ENCODE results near the gene STK32B. TPM values are rescaled to one million over a fixed set of nuclear protein-coding genes. Genes with fewer than 3 reads are reported as not detected.

The STK32B gene
- total and polyA plus RNA-seq, 2 donors (not counting 1 experiment from before 2014, with no cell fraction given): 0.22 to 0.30 TPM

GRCh38 chr4:5465529-5465928, 414.2 kb downstream of the STK32B start:
- Mint-ChIP-seq H3K27me3 (no peaks in the 10 kb centered on the region), H3K4me1 (no peaks in the 10 kb centered on the region), H3K27ac (no peak overlapping the region), H3K4me3 (no peak overlapping the region), H3K9me3 (ENCODE audit: insufficient read depth) (no peaks in the 10 kb centered on the region)
- no peak overlapping the region for H3K27ac ChIP-seq (ENCODE audit: low read length in 2 of 2)
- no peak for ATAC-seq (ENCODE audit: low read depth)
- no peaks in the 10 kb centered on the region for H3K79me2 ChIP-seq (ENCODE audit: control insufficient read depth, insufficient read depth, low read length)
- POLR2A ChIA-PET: no interaction called here
- no peaks in the 10 kb centered on the region for H3K9me3 ChIP-seq (ENCODE audit: control extremely low read depth in 1 of 3, control insufficient read depth in 2 of 3, insufficient read depth in 1 of 3, low read length in 2 of 3)
- no peaks in the 10 kb centered on the region for H3K36me3 ChIP-seq (replicated peaks in 1 of 2; ENCODE audit: control extremely low read depth in 1 of 2, control insufficient read depth in 1 of 2, extremely low read depth in 1 of 2, insufficient read depth in 2 of 2, low read length in 1 of 2)
- no peak overlapping the region for H3K9ac ChIP-seq (ENCODE audit: low read length)
- no peak overlapping the region for H3K4me2 ChIP-seq (replicated peaks; ENCODE audit: low read depth, low read length, poor library complexity, severe bottlenecking)
- TF ChIP-seq EZH2 (IDR thresholded peaks at IDR 0.05; ENCODE audit: borderline replicate concordance, insufficient read depth, low read depth, low read length, poor library complexity, severe bottlenecking): no peak
- TF ChIP-seq CTCF (IDR thresholded peaks at IDR 0.05): no peak
- intact Hi-C loops (cut with micrococcal nuclease): no loop called here
- no peaks in the 10 kb centered on the region for H4K20me1 ChIP-seq (ENCODE audit: control insufficient read depth, insufficient read depth, low read length, poor library complexity, severe bottlenecking)
- H2AFZ ChIP-seq (ENCODE audit: insufficient read depth, low read depth, low read length, poor library complexity, severe bottlenecking): no peak overlapping the region
- CTCF ChIA-PET: no interaction called here
- H3K4me1 ChIP-seq (ENCODE audit: control insufficient read depth in 2 of 2, insufficient read depth in 2 of 2, low read length in 2 of 2): no peaks in the 10 kb centered on the region
- H3K27me3 ChIP-seq (replicated peaks in 1 of 4; ENCODE audit: control extremely low read depth in 1 of 4, control insufficient read depth in 3 of 4, insufficient read depth in 4 of 4, low read length in 3 of 4): no peaks in the 10 kb centered on the region
- no peak for DNase-seq
- WGBS (ENCODE audit: insufficient coverage): 100% methylated on average over 2 of the region's 4 CpGs
- H3K4me3 ChIP-seq (ENCODE audit: control extremely low read depth in 1 of 5, extremely low read depth in 1 of 5, insufficient read depth in 1 of 5, low read depth in 2 of 5, low read length in 4 of 5): no peak overlapping the region

DNA sequence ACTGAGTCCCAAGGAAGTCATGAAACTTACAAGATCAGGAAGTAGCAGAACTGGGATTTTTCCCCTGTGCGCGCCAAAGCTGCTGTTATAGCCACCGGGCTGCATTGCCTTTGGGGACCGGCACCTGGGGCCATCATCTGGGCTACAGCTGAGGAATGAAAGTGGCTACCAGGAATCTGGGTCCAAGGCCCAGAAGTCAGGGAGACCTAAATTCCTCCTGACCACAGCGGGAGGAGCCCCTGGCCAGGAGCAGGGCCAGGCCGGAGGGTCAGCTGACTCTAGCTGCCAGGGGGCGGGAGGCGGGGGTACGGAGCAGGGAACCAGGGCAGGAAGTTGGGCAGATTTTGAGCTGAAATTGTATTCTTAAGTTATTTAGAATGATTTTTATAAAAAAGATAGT, 414.7 kb downstream of the STK32B start:
- H3K9me3 ChIP-seq (ENCODE audit: control extremely low read depth in 1 of 3, control insufficient read depth in 2 of 3, insufficient read depth in 1 of 3, low read length in 2 of 3): peaks cover 0 to 3% (median 0%) of the 10 kb centered on the region in 3 donors
- TF ChIP-seq CTCF (IDR thresholded peaks at IDR 0.05) (no peak), EZH2 (IDR thresholded peaks at IDR 0.05; ENCODE audit: borderline replicate concordance, insufficient read depth, low read depth, low read length, poor library complexity, severe bottlenecking) (no peak)
- no peak overlapping the region for H3K27ac ChIP-seq (ENCODE audit: low read length in 2 of 2)
- POLR2A ChIA-PET: no interaction called here
- no peaks in the 10 kb centered on the region for H3K79me2 ChIP-seq (ENCODE audit: control insufficient read depth, insufficient read depth, low read length)
- Mint-ChIP-seq H3K27me3 (no peaks in the 10 kb centered on the region), H3K4me1 (no peaks in the 10 kb centered on the region), H3K27ac (no peak overlapping the region), H3K4me3 (no peak overlapping the region), H3K9me3 (ENCODE audit: insufficient read depth) (no peaks in the 10 kb centered on the region)
- H3K4me1 ChIP-seq (ENCODE audit: control insufficient read depth in 2 of 2, insufficient read depth in 2 of 2, low read length in 2 of 2): no peaks in the 10 kb centered on the region
- H3K9ac ChIP-seq (ENCODE audit: low read length): no peak overlapping the region
- no peaks in the 10 kb centered on the region for H4K20me1 ChIP-seq (ENCODE audit: control insufficient read depth, insufficient read depth, low read length, poor library complexity, severe bottlenecking)
- H3K4me2 ChIP-seq (replicated peaks; ENCODE audit: low read depth, low read length, poor library complexity, severe bottlenecking): no peak overlapping the region
- H3K36me3 ChIP-seq (replicated peaks in 1 of 2; ENCODE audit: control extremely low read depth in 1 of 2, control insufficient read depth in 1 of 2, extremely low read depth in 1 of 2, insufficient read depth in 2 of 2, low read length in 1 of 2): no peaks in the 10 kb centered on the region
- DNase-seq (no peak), ATAC-seq (ENCODE audit: low read depth) (no peak)
- H2AFZ ChIP-seq (ENCODE audit: insufficient read depth, low read depth, low read length, poor library complexity, severe bottlenecking): no peak overlapping the region
- no peak overlapping the region for H3K4me3 ChIP-seq (ENCODE audit: control extremely low read depth in 1 of 5, extremely low read depth in 1 of 5, insufficient read depth in 1 of 5, low read depth in 2 of 5, low read length in 4 of 5)
- no peaks in the 10 kb centered on the region for H3K27me3 ChIP-seq (replicated peaks in 1 of 4; ENCODE audit: control extremely low read depth in 1 of 4, control insufficient read depth in 3 of 4, insufficient read depth in 4 of 4, low read length in 3 of 4)
- CTCF ChIA-PET: no interaction called here
- 80% methylated on average over 9 of the region's 9 CpGs for WGBS (ENCODE audit: insufficient coverage)
- intact Hi-C loops (cut with micrococcal nuclease): no loop called here
